ENCODE measurements around the gene SORBS1. TPM values are rescaled to one million over a fixed set of nuclear protein-coding genes. Genes with fewer than 3 reads are reported as not detected.

The SORBS1 gene
- total RNA-seq, 1 donor from 2014 or later = 116 TPM

- H3K4me3 ChIP-seq = no peak overlapping the region
- H3K4me1 ChIP-seq = peaks cover 50% of the 10 kb centered on the region
- no peak for DNase-seq (ENCODE audit: extremely low spot score in 2 of 2)
- H3K27ac ChIP-seq = peak overlapping the region; percentile 30
- no peak for TF ChIP-seq POLR2A (IDR thresholded peaks at IDR 0.05)
- TF ChIP-seq CTCF (IDR thresholded peaks at IDR 0.05) = no peak
- TF ChIP-seq POLR2AphosphoS5 (IDR thresholded peaks at IDR 0.05; ENCODE audit: insufficient read depth in 1 of 2, low read depth in 1 of 2) = no peak
- H3K9me3 ChIP-seq = no peaks in the 10 kb centered on the region
- intact Hi-C loops (cut with DNase I) = no loop called here
- H3K36me3 ChIP-seq = no peaks in the 10 kb centered on the region
- no peaks in the 10 kb centered on the region for H3K27me3 ChIP-seq
These were observed 28.6 kb downstream of the SORBS1 start for GRCh38 chr10:95532536-95532935.

- Histone ChIP-seq H3K9me3 (no peaks in the 10 kb centered on the region), H3K4me1 (peaks cover 50% of the 10 kb centered on the region), H3K4me3 (no peak overlapping the region), H3K36me3 (no peaks in the 10 kb centered on the region), H3K27ac (peak overlapping the region; percentile 30), H3K27me3 (no peaks in the 10 kb centered on the region)
- DNase-seq (ENCODE audit: extremely low spot score in 2 of 2) = no peak
- TF ChIP-seq POLR2A (IDR thresholded peaks at IDR 0.05) (no peak), POLR2AphosphoS5 (IDR thresholded peaks at IDR 0.05; ENCODE audit: insufficient read depth in 1 of 2, low read depth in 1 of 2) (no peak), CTCF (IDR thresholded peaks at IDR 0.05) (no peak)
- intact Hi-C loops (cut with DNase I) = no loop called here
These were observed 29.2 kb downstream of the SORBS1 start for GRCh38 chr10:95531994-95532399.

GRCh38 chr10:95531058-95531809 lies 29.9 kb downstream of the SORBS1 start:
- no peak for DNase-seq (ENCODE audit: extremely low spot score in 2 of 2)
- Histone ChIP-seq H3K4me3 (no peak overlapping the region), H3K36me3 (no peaks in the 10 kb centered on the region), H3K27ac (peak overlapping the region; percentile 30), H3K9me3 (no peaks in the 10 kb centered on the region), H3K4me1 (peaks cover 43% of the 10 kb centered on the region), H3K27me3 (no peaks in the 10 kb centered on the region)
- TF ChIP-seq CTCF (IDR thresholded peaks at IDR 0.05) = no peak
- TF ChIP-seq POLR2AphosphoS5 (IDR thresholded peaks at IDR 0.05; ENCODE audit: insufficient read depth in 1 of 2, low read depth in 1 of 2) = no peak
- TF ChIP-seq POLR2A (IDR thresholded peaks at IDR 0.05) = no peak
- intact Hi-C loops (cut with DNase I) = no loop called here

- peaks cover 40% of the 10 kb centered on the region for H3K4me1 ChIP-seq
- TF ChIP-seq POLR2A (IDR thresholded peaks at IDR 0.05) (no peak), POLR2AphosphoS5 (IDR thresholded peaks at IDR 0.05; ENCODE audit: insufficient read depth in 1 of 2, low read depth in 1 of 2) (no peak), CTCF (IDR thresholded peaks at IDR 0.05) (no peak)
- H3K27me3 ChIP-seq = no peaks in the 10 kb centered on the region
- no peak for DNase-seq (ENCODE audit: extremely low spot score in 2 of 2)
- no peaks in the 10 kb centered on the region for H3K36me3 ChIP-seq
- intact Hi-C loops (cut with DNase I) = no loop called here
- H3K9me3 ChIP-seq = no peaks in the 10 kb centered on the region
- no peak overlapping the region for H3K4me3 ChIP-seq
- H3K27ac ChIP-seq = peak overlapping the region; percentile 30
These were observed 30.6 kb downstream of the SORBS1 start for GRCh38 chr10:95530561-95530960.

GRCh38 chr10:95530029-95530428 lies 31.1 kb downstream of the SORBS1 start:
- no peak for TF ChIP-seq POLR2AphosphoS5 (IDR thresholded peaks at IDR 0.05; ENCODE audit: insufficient read depth in 1 of 2, low read depth in 1 of 2)
- no peaks in the 10 kb centered on the region for H3K27me3 ChIP-seq
- H3K4me1 ChIP-seq = peaks cover 40% of the 10 kb centered on the region
- no peak for DNase-seq (ENCODE audit: extremely low spot score in 2 of 2)
- peak overlapping the region; percentile 30 for H3K27ac ChIP-seq
- H3K4me3 ChIP-seq = no peak overlapping the region
- H3K36me3 ChIP-seq = no peaks in the 10 kb centered on the region
- intact Hi-C loops (cut with DNase I) = no loop called here
- no peaks in the 10 kb centered on the region for H3K9me3 ChIP-seq
